Thyroid gland (tissue), 4 donors: Measurements from ENCODE around the gene MIA2. TPM values are rescaled to one million over a fixed set of nuclear protein-coding genes. Genes with fewer than 3 reads are reported as not detected.
"Not testable (repeated sequence)": the region's sequence is repeated elsewhere in the genome, so short reads cannot be mapped to it uniquely, and the experiment has no call there.

Source experiments
- DNase-seq, 2 donors: peaks; one replicate each; pipeline ENCODE4 v3.0.0-alpha.2; 2019
- H3K27ac ChIP-seq, 3 donors: fragments of 200-600 bp; sonication (generic); 1 replicate in 2 of 3; 2 replicates in 1 of 3; pipeline ENCODE4 v1.5.1; 2016 to 2019; ENCODE audit warnings: mild to moderate bottlenecking in 1 of 3, moderate library complexity in 1 of 3
- H3K27me3 ChIP-seq: fragments of 200-600 bp; sonication (generic); one replicate; pipeline ENCODE4 v1.5.1; 2019
- H3K36me3 ChIP-seq, 2 donors: fragments of 200-600 bp; sonication (generic); one replicate each; pipeline ENCODE4 v1.5.1; 2016 to 2019
- H3K4me1 ChIP-seq, 2 donors: fragments of 200-600 bp; sonication (generic); one replicate each; pipeline ENCODE4 v1.5.1; 2017 to 2019
- H3K4me3 ChIP-seq, 3 donors: fragments of 200-600 bp; sonication (generic); replicated peaks in 1 of 3; 1 replicate in 2 of 3; 2 replicates in 1 of 3; pipeline ENCODE4 v1.5.1; 2016; ENCODE audit warnings: mild to moderate bottlenecking in 1 of 3
- H3K9me3 ChIP-seq: fragments of 200-600 bp; sonication (generic); one replicate; pipeline ENCODE4 v1.5.1; 2017
- CTCF ChIP-seq, 6 experiments: fragments of 200-600 bp in 3 of 6; fragments of 450-650 bp in 3 of 6; sonication (generic) in 3 of 6; IDR thresholded peaks; one replicate each; pipeline ENCODE4 v1.5.1; 2016 to 2019; ENCODE audit warnings: antibody characterized with exemption in 6 of 6, mild to moderate bottlenecking in 2 of 6, inconsistent platforms in 1 of 6, moderate library complexity in 1 of 6
- POLR2A ChIP-seq, 2 donors: fragments of 450-650 bp; IDR thresholded peaks; one replicate each; pipeline ENCODE4 v1.6.1; 2017; ENCODE audit warnings: antibody characterized with exemption in 2 of 2, mild to moderate bottlenecking in 2 of 2, moderate library complexity in 1 of 2
- WGBS, 2 donors: methylation state at CpG; one replicate each; pipeline ENCODE4 v1.1.5; 2017; 5-methylcytosine and 5-hydroxymethylcytosine counted together
- intact Hi-C: fragments of 100-400 bp; cut with DNase I; formaldehyde crosslinking; loops from one replicate; pipeline ENCODE4 v1.15.1; 2023
- total RNA-seq, 4 donors: library from RNA; depleted of rRNA; stranded (reverse); fragments of >200 nt; gene quantifications; one replicate each; pipeline ENCODE4 v1.2.3, GENCODE V29; 2016

Gene MIA2
- total RNA-seq, 4 donors from 2014 or later = 41.6 to 49.1 (median 45.6) TPM

DNA sequence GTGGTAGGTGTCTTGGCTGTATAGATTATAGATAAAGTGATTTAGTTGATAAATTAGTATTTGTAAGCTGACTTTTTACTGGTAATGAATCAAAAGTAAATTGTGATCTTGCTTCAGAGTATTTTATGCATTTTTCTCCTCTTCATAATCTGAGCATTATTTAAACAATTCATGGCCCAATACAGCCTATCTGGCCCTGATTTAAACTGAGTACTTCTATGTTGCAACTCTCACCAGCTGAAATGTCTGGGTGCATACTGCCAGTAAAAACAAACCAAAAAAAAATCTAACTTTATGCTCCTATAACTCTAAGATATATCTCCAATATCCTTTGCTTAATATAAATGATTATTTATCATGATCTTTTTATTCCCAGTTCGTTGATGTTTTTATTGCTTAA lies 86.6 kb downstream of the MIA2 start:
- H3K4me1 ChIP-seq = peaks cover 6 to 17% of the 10 kb centered on the region in 2 donors
- no peaks in the 10 kb centered on the region for H3K27me3 ChIP-seq
- no peak overlapping the region for H3K27ac ChIP-seq
- H3K4me3 ChIP-seq = no peak overlapping the region
- WGBS, 2 donors = 99% methylated on average over 1 of the region's 1 CpG
- no peaks in the 10 kb centered on the region for H3K9me3 ChIP-seq
- intact Hi-C loops = no loop called here
- TF ChIP-seq CTCF (IDR thresholded peaks at IDR 0.05) = no peak
- TF ChIP-seq POLR2A (IDR thresholded peaks at IDR 0.05) = no peak
- H3K36me3 ChIP-seq = no peaks in the 10 kb centered on the region
- no peak for DNase-seq

- TF ChIP-seq CTCF (IDR thresholded peaks at IDR 0.05) = no peak
- TF ChIP-seq POLR2A (IDR thresholded peaks at IDR 0.05) = no peak
- DNase-seq = no peak
- peaks cover 4% of the 10 kb centered on the region for H3K9me3 ChIP-seq
- no peak overlapping the region for H3K27ac ChIP-seq
- H3K4me1 ChIP-seq = peaks cover 6 to 11% of the 10 kb centered on the region in 2 donors
- H3K27me3 ChIP-seq = no peaks in the 10 kb centered on the region
- intact Hi-C loops = no loop called here
- H3K36me3 ChIP-seq = peaks cover 0 to 10% of the 10 kb centered on the region in 2 donors
- H3K4me3 ChIP-seq = no peak overlapping the region
Observed at GRCh38 chr14:39322807-39323206, 89.1 kb downstream of the MIA2 start.

- peaks cover 4% of the 10 kb centered on the region for H3K9me3 ChIP-seq
- no peaks in the 10 kb centered on the region for H3K4me1 ChIP-seq
- 91 to 95% methylated on average over 2 of the region's 2 CpGs for WGBS, 2 donors
- H3K27me3 ChIP-seq = no peaks in the 10 kb centered on the region
- DNase-seq = no peak
- no peak for TF ChIP-seq POLR2A (IDR thresholded peaks at IDR 0.05)
- no peak for TF ChIP-seq CTCF (IDR thresholded peaks at IDR 0.05)
- peaks cover 0 to 10% of the 10 kb centered on the region in 2 donors for H3K36me3 ChIP-seq
- no peak overlapping the region for H3K27ac ChIP-seq
- no peak overlapping the region for H3K4me3 ChIP-seq
- intact Hi-C loops = no loop called here
Observed at GRCh38 chr14:39324097-39324496, 90.4 kb downstream of the MIA2 start.

DNA sequence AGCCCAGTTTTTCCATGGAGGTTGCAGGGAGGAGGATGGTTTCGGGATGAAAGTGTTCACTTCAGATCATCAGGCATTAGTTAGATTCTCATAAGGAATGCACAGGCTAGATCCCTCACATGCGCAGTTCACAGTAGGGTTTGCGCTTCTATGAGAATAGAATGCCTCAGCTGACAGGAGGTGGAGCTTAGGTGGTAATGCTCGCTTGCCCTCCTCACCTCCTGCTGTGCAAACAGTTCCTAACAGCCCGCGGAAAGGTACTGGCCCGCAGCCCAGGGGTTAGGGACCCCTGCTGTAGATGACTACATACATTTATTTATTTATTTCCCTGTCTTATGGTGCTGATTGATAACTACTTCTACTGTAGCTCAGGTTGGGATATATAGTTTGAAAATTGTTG lies 105.3 kb downstream of the MIA2 start:
- peak; percentile 32 to 48 for DNase-seq
- no peak overlapping the region for H3K27ac ChIP-seq
- intact Hi-C loops = no loop called here
- TF ChIP-seq POLR2A (IDR thresholded peaks at IDR 0.05) (no peak), CTCF (IDR thresholded peaks at IDR 0.05) (no peak)
- 44 to 49% methylated on average over 7 of the region's 7 CpGs for WGBS, 2 donors
- no peaks in the 10 kb centered on the region for H3K4me1 ChIP-seq
- H3K9me3 ChIP-seq = no peaks in the 10 kb centered on the region
- no peaks in the 10 kb centered on the region for H3K27me3 ChIP-seq
- peaks cover 5 to 8% of the 10 kb centered on the region in 2 donors for H3K36me3 ChIP-seq
- H3K4me3 ChIP-seq = no peak overlapping the region

DNA sequence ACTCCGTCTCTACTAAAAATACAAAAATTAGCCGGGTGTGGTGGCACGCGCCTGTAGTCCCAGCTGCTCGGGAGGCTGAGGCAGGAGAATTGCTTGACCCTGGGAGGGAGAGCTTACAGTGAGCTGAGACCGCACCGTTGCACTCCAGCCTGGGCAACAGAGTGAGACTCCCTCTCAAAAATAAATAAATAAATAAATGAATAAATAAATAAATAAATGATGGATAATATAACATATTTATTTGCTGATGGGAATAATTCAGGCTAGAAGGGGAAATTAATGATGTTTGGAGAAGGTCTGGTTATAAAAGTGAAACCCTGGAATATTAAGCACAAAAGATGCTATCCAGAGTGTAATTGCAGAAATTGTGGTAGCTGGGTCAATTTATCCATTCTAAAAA lies 107.4 kb downstream of the MIA2 start:
- WGBS, 2 donors = 97% methylated on average over 7 of the region's 7 CpGs
- DNase-seq, intact Hi-C loops, H3K36me3 ChIP-seq, H3K9me3 ChIP-seq, H3K4me1 ChIP-seq, H3K27ac ChIP-seq, H3K27me3 ChIP-seq, H3K4me3 ChIP-seq: not testable (repeated sequence)

GRCh38 chr14:39342768-39343167 lies 109.1 kb downstream of the MIA2 start:
- Histone ChIP-seq H3K27ac (no peak overlapping the region), H3K9me3 (no peaks in the 10 kb centered on the region), H3K4me1 (no peaks in the 10 kb centered on the region), H3K27me3 (no peaks in the 10 kb centered on the region), H3K36me3 (peaks cover 1 to 11% of the 10 kb centered on the region in 2 donors), H3K4me3 (no peak overlapping the region)
- 90 to 96% methylated on average over 1 of the region's 1 CpG for WGBS, 2 donors
- TF ChIP-seq CTCF (IDR thresholded peaks at IDR 0.05) (no peak), POLR2A (IDR thresholded peaks at IDR 0.05) (no peak)
- intact Hi-C loops = no loop called here
- DNase-seq = no peak
